ENCODE data around the gene LOC101059915. TPM values are rescaled to one million over a fixed set of nuclear protein-coding genes. Genes with fewer than 3 reads are reported as not detected.
"Not testable (repeated sequence)": the region's sequence is repeated elsewhere in the genome, so short reads cannot be mapped to it uniquely, and the experiment has no call there.

LOC101059915 gene

GRCh38 chrX:71720289-71720886 is 53.0 kb downstream of the LOC101059915 start:
- H3K36me3 Mint-ChIP-seq (ENCODE audit: low read depth); H3K27ac Mint-ChIP-seq (ENCODE audit: unreplicated experiment); H3K9me3 Mint-ChIP-seq; H3K4me1 Mint-ChIP-seq; DNase-seq (ENCODE audit: low read depth, low spot score); H3K4me3 Mint-ChIP-seq; H3K27me3 Mint-ChIP-seq (ENCODE audit: low read depth): not testable (repeated sequence)

Other genes with a start within 250 kb of the LOC101059915 start
- 121 and 130 TPM in 2 replicates for gene OGT, start 134.4 kb upstream of the LOC101059915 start, total RNA-seq
- 2.0 and 2.3 TPM in 2 replicates for gene GCNA, start 89.1 kb upstream of the LOC101059915 start, total RNA-seq
- not detected in 2 replicates for gene CXCR3, start 49.0 kb upstream of the LOC101059915 start, total RNA-seq
- gene CXorf49, start 50.7 kb downstream of the LOC101059915 start, total RNA-seq = not detected in 2 replicates
- gene CXorf49B, start 95.8 kb downstream of the LOC101059915 start, total RNA-seq = not detected in 2 replicates
- 9.9 and 10.8 TPM in 2 replicates for gene NHSL2, start 243.3 kb downstream of the LOC101059915 start, total RNA-seq

Data from neural crest cell (in vitro differentiated cells).